Measurements from ENCODE around the gene MOV10L1.

Gene MOV10L1

GRCh38 chr22:50190941-50191741, 101.3 kb downstream of the MOV10L1 start:
- peaks cover 73% of the 10 kb centered on the region for H3K36me3 Mint-ChIP-seq (ENCODE audit: low read depth)
- H3K27me3 Mint-ChIP-seq, result no peaks in the 10 kb centered on the region
- H3K9me3 Mint-ChIP-seq, result no peaks in the 10 kb centered on the region
- H3K27ac Mint-ChIP-seq, result peak overlapping the region; percentile 96
- peak overlapping the region; percentile 88 for H3K4me3 Mint-ChIP-seq
- peaks cover 53% of the 10 kb centered on the region for H3K4me1 Mint-ChIP-seq (ENCODE audit: low read depth)
- DNase-seq, result peak; percentile 76

DNA sequence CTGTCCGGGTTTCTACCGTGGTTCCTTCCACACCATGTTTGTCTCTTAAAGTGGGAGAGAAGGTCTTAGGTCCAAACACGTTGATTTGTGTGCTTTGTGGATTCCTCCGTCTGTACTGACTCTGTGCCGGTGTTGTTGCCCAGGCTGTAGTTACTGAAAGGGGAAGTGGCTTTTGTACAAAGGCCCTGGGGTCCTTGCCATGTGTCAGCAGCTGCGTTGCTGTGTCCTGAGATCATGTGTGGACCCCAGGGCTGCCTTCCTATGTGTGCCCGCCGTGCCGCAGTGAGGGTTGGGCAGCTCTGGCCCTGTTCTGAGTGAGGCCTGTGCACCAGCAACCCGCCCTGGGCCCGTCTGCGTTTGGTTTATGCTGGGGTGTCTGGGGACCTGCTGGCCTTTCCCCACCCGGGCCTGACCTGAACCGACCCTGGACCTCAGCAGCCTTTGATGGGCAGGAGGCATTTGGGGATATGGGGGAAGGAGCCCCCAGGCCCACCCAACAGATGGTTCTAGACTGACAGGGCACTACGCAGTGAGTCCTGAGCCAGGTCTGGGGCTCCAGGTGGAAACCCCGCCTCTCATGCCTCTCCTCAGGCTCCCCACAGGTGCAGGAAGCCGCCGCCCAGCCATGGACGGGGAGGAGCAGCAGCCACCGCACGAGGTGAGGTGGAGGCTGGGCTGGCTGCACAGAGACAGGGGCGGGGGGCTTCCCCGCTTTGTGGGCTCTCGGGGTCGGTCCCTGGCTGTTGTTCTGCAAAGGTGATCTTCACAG, 102.8 kb downstream of the MOV10L1 start:
- H3K4me3 Mint-ChIP-seq, result peak overlapping the region; percentile 88
- peak; percentile 56 for DNase-seq
- no peaks in the 10 kb centered on the region for H3K9me3 Mint-ChIP-seq
- peaks cover 75% of the 10 kb centered on the region for H3K36me3 Mint-ChIP-seq (ENCODE audit: low read depth)
- peak overlapping the region; percentile 96 for H3K27ac Mint-ChIP-seq
- H3K27me3 Mint-ChIP-seq, result no peaks in the 10 kb centered on the region
- H3K4me1 Mint-ChIP-seq (ENCODE audit: low read depth), result peaks cover 45% of the 10 kb centered on the region

GRCh38 chr22:50193621-50194020, 103.8 kb downstream of the MOV10L1 start:
- H3K4me3 Mint-ChIP-seq, result no peak overlapping the region
- peaks cover 73% of the 10 kb centered on the region for H3K36me3 Mint-ChIP-seq (ENCODE audit: low read depth)
- H3K4me1 Mint-ChIP-seq (ENCODE audit: low read depth), result peaks cover 38% of the 10 kb centered on the region
- no peaks in the 10 kb centered on the region for H3K9me3 Mint-ChIP-seq
- H3K27me3 Mint-ChIP-seq, result no peaks in the 10 kb centered on the region
- peak overlapping the region; percentile 40 for H3K27ac Mint-ChIP-seq
- DNase-seq, result no peak

- Mint-ChIP-seq H3K27me3 (no peaks in the 10 kb centered on the region), H3K27ac (peak overlapping the region; percentile 40), H3K4me3 (no peak overlapping the region), H3K9me3 (no peaks in the 10 kb centered on the region), H3K36me3 (ENCODE audit: low read depth) (peaks cover 73% of the 10 kb centered on the region), H3K4me1 (ENCODE audit: low read depth) (peaks cover 32% of the 10 kb centered on the region)
- no peak for DNase-seq
Measured at GRCh38 chr22:50194037-50194805, 104.4 kb downstream of the MOV10L1 start.

GRCh38 chr22:50196256-50196655, 106.5 kb downstream of the MOV10L1 start:
- no peak overlapping the region for H3K4me3 Mint-ChIP-seq
- no peaks in the 10 kb centered on the region for H3K9me3 Mint-ChIP-seq
- DNase-seq, result no peak
- no peaks in the 10 kb centered on the region for H3K27me3 Mint-ChIP-seq
- peaks cover 70% of the 10 kb centered on the region for H3K36me3 Mint-ChIP-seq (ENCODE audit: low read depth)
- peaks cover 28% of the 10 kb centered on the region for H3K4me1 Mint-ChIP-seq (ENCODE audit: low read depth)
- peak overlapping the region; percentile 44 for H3K27ac Mint-ChIP-seq

DNA sequence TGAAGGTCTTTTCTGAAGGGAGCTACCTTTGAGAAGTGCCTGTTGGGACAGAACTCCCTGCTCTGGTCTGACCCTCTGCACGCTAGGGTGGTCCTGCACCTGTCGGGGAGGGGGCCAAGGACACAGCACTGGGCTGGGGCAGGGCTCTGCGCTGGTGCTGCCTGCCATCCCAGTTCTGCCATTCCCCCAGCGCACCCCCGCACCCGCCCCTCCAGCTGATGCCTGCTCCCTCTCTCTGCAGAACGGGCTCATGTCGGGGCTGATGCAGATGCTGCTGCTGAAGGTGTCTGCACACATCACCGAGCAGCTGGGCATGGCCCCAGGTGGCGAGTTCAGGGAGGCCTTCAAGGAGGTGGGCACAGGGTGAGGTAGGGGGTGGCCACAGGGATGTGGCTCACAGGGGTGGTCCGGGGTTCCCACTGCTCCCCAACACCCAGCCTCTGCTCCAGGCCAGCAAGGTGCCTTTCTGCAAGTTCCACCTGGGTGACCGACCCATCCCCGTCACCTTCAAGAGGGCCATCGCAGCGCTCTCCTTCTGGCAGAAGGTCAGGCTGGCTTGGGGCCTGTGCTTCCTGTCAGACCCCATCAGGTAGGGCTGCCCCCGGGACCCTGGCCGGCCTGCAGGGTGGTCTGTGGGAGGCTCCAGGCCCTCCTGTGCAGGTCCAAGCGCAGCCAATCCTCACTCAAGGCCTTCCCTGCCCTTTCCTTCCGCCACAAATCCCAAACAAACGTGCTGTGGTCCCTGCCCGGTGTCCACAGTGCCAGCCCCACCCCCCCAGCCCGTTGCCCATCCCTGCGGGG, 107.4 kb downstream of the MOV10L1 start:
- no peaks in the 10 kb centered on the region for H3K27me3 Mint-ChIP-seq
- peaks cover 65% of the 10 kb centered on the region for H3K36me3 Mint-ChIP-seq (ENCODE audit: low read depth)
- peak overlapping the region; percentile 40 for H3K27ac Mint-ChIP-seq
- no peak for DNase-seq
- H3K9me3 Mint-ChIP-seq, result no peaks in the 10 kb centered on the region
- H3K4me3 Mint-ChIP-seq, result no peak overlapping the region
- H3K4me1 Mint-ChIP-seq (ENCODE audit: low read depth), result peaks cover 23% of the 10 kb centered on the region

- Mint-ChIP-seq H3K9me3 (no peaks in the 10 kb centered on the region), H3K36me3 (ENCODE audit: low read depth) (peaks cover 62% of the 10 kb centered on the region), H3K4me3 (no peak overlapping the region), H3K4me1 (ENCODE audit: low read depth) (peaks cover 19% of the 10 kb centered on the region), H3K27me3 (no peaks in the 10 kb centered on the region), H3K27ac (no peak overlapping the region)
- no peak for DNase-seq
Measured at GRCh38 chr22:50197856-50198623, 108.2 kb downstream of the MOV10L1 start.

- no peaks in the 10 kb centered on the region for H3K9me3 Mint-ChIP-seq
- DNase-seq, result no peak
- H3K4me3 Mint-ChIP-seq, result no peak overlapping the region
- H3K4me1 Mint-ChIP-seq (ENCODE audit: low read depth), result peaks cover 24% of the 10 kb centered on the region
- peaks cover 63% of the 10 kb centered on the region for H3K36me3 Mint-ChIP-seq (ENCODE audit: low read depth)
- no peaks in the 10 kb centered on the region for H3K27me3 Mint-ChIP-seq
- H3K27ac Mint-ChIP-seq, result no peak overlapping the region
Measured at GRCh38 chr22:50198624-50199017, 108.8 kb downstream of the MOV10L1 start.

DNA sequence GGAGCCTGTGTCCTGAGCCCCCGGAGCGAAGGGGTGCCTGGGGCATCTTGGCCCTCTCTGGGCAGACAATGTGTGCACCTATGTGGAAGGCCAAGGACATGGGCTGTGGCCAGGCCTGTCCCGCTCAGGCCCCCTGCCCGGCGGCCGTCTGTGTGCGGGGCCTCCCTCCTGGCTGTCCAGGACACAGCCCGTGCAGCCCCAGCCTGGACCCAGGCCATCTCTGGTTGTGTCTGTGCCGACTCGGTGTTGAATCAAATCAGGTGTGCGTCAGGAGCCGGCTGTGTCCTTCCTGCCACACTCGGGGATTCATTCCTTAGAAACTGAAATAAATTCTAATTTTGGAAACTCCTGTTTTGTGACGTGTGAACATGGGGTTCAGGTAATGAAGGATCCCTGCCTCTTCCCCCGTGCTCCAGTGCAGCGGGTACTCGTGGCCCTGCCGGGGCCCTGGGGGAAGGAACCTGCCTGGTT, 109.5 kb downstream of the MOV10L1 start:
- Mint-ChIP-seq H3K4me3 (peak overlapping the region; percentile 73), H3K36me3 (ENCODE audit: low read depth) (peaks cover 63% of the 10 kb centered on the region), H3K27me3 (no peaks in the 10 kb centered on the region), H3K27ac (peak overlapping the region; percentile 72), H3K4me1 (ENCODE audit: low read depth) (peaks cover 29% of the 10 kb centered on the region), H3K9me3 (no peaks in the 10 kb centered on the region)
- DNase-seq, result no peak

DNA sequence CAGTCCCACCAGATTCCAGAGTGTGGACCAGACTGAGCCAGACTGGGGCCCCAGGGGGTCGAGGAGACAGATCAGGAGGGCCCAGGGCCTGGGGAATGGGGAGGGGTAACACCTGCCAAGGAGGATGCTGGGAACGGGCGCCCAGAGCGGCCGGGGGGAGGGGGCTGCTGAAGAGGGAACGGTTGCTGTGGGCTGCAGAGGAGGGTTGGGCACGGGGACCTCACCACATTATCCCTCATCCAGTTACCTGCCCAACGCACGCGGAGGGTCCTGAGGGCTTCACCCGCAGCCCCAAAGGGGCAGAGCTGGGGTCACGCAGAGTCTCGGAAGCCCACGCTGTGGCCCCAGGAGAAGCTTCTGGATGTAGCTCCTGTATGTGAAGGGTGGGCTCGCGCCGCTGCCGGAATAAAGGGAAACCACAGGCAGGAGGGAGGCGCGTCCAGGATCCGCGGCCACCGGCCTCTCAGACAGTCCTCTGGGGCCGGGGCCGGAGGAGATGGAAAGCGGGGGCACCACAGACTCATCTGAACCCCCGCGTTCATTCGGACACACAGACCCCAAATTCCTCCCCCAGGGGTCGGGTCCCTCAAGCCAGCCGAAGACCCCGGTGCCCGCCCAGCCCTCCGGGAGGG, 110.1 kb downstream of the MOV10L1 start:
- no peaks in the 10 kb centered on the region for H3K9me3 Mint-ChIP-seq
- H3K27me3 Mint-ChIP-seq, result no peaks in the 10 kb centered on the region
- H3K36me3 Mint-ChIP-seq (ENCODE audit: low read depth), result peaks cover 64% of the 10 kb centered on the region
- H3K4me3 Mint-ChIP-seq, result peak overlapping the region; percentile 73
- DNase-seq, result peak; percentile 51
- peaks cover 35% of the 10 kb centered on the region for H3K4me1 Mint-ChIP-seq (ENCODE audit: low read depth)
- H3K27ac Mint-ChIP-seq, result peak overlapping the region; percentile 72

DNA sequence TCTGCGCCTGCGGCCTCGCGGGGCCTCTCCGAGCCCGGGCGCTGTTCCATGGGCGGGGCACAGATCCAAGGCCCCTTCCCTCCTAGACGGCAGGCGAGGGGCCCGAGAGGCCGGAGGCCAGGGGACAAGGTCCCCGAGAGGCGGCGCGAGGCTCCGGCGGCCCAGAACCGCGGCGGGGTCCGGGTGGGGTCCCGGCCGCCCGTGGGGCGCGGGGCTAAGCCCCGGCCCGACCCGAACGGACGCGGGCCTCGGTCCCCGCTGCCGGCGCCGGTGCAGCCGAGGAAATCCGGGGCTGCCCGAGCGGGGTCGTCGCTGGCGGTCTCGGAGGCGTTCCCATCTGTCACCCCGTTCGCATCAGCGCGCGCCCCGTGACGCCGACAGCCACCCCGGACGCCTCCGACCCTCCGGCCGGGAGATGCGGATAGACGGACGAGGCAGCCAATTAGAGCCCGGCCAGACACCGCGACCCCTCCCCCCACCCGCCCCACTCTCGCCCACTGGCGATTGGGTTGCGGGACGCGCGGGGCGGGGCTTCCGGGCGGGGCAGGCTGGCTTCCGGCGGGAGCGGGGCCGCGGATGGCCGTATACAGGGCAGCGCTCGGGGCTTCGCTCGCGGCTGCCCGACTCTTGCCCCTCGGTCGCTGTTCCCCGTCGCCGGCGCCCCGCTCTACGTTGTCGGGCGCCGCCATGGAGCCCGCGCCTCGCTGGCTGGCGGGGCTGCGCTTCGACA, 110.8 kb downstream of the MOV10L1 start, which contains the start of gene SELENOO:
TSS of gene SELENOO (plus strand) at position 551 of the 730 bp plus-strand sequence. CDS start at position 577, 26 bp downstream.
- Mint-ChIP-seq H3K36me3 (ENCODE audit: low read depth) (peaks cover 62% of the 10 kb centered on the region), H3K4me1 (ENCODE audit: low read depth) (peaks cover 37% of the 10 kb centered on the region), H3K4me3 (peak within 1 kb of the TSS; percentile 86), H3K27me3 (no peaks in the 10 kb centered on the region), H3K27ac (peak within 1 kb of the TSS; percentile 84), H3K9me3 (no peaks in the 10 kb centered on the region)
- peak; percentile 92 for DNase-seq

Measured in activated T-cell treated with anti-CD3 and anti-CD28 coated beads, Interleukin-2, amount 50 U/mL, for 24 hours (primary cell).